Suppressor macrophage treated with lipopolysaccharide for 4 hours (primary cell): ENCODE measurements around the gene LZTS2.
"Not testable (repeated sequence)": the region's sequence is repeated elsewhere in the genome, so short reads cannot be mapped to it uniquely, and the experiment has no call there.

Experiments used
- DNase-seq: peaks from one replicate; pipeline ENCODE4 v3.0.0-alpha.2; 2020

The LZTS2 gene

GRCh38 chr10:101034404-101034803, 34.8 kb downstream of the LZTS2 start:
- DNase-seq = not testable (repeated sequence)

GRCh38 chr10:101035314-101035713, 35.7 kb downstream of the LZTS2 start:
- no peak for DNase-seq

GRCh38 chr10:101035916-101036702, 36.5 kb downstream of the LZTS2 start:
- DNase-seq = no peak

GRCh38 chr10:101036726-101037125, 37.1 kb downstream of the LZTS2 start:
- DNase-seq = no peak

- DNase-seq = no peak
These were observed 38.9 kb downstream of the LZTS2 start for GRCh38 chr10:101038484-101038883.

- no peak for DNase-seq
These were observed 40.5 kb downstream of the LZTS2 start for GRCh38 chr10:101040061-101040460.

GRCh38 chr10:101040851-101041250, 41.2 kb downstream of the LZTS2 start:
- no peak for DNase-seq

- DNase-seq = peak; percentile 76
These were observed 41.7 kb downstream of the LZTS2 start for GRCh38 chr10:101041252-101041761.

- no peak for DNase-seq
These were observed 42.5 kb downstream of the LZTS2 start for GRCh38 chr10:101042118-101042517.

- DNase-seq = peak; percentile 96
These were observed 43.2 kb downstream of the LZTS2 start for GRCh38 chr10:101042667-101043362.

- no peak for DNase-seq
These were observed 43.7 kb downstream of the LZTS2 start for GRCh38 chr10:101043363-101043707.

GRCh38 chr10:101044117-101044516, 44.5 kb downstream of the LZTS2 start:
- DNase-seq = no peak

- no peak for DNase-seq
These were observed 47.0 kb downstream of the LZTS2 start for GRCh38 chr10:101046332-101047238.

- no peak for DNase-seq
These were observed 47.7 kb downstream of the LZTS2 start for GRCh38 chr10:101047268-101047667.

GRCh38 chr10:101047961-101048892, 48.6 kb downstream of the LZTS2 start:
- no peak for DNase-seq

- peak; percentile 69 for DNase-seq
These were observed 50.8 kb downstream of the LZTS2 start for GRCh38 chr10:101050208-101051069.

GRCh38 chr10:101052285-101052684, 52.7 kb downstream of the LZTS2 start:
- no peak for DNase-seq

- no peak for DNase-seq
These were observed 53.9 kb downstream of the LZTS2 start for GRCh38 chr10:101053516-101053915.

- no peak for DNase-seq
These were observed 54.7 kb downstream of the LZTS2 start for GRCh38 chr10:101054351-101054750.

- DNase-seq = no peak
These were observed 55.3 kb downstream of the LZTS2 start for GRCh38 chr10:101054876-101055275.

- no peak for DNase-seq
These were observed 55.8 kb downstream of the LZTS2 start for GRCh38 chr10:101055411-101055810.
